Mucosa of rectum (tissue), 2 donors: Measurements from ENCODE around the gene LRIT2.
A peak's percentile ranks its signal among the peaks of the same experiment; 100 is the strongest.
"Not testable (repeated sequence)": the region's sequence is repeated elsewhere in the genome, so short reads cannot be mapped to it uniquely, and the experiment has no call there.

Source experiments
- H3K27ac ChIP-seq, 2 donors: one replicate each; pipeline ENCODE4 v1.7.0; 2013; ENCODE audit warnings: inconsistent platforms in 2 of 2, low read depth in 2 of 2, low read length in 2 of 2
- H3K27me3 ChIP-seq, 2 donors: one replicate each; pipeline ENCODE4 v1.7.0; 2013; ENCODE audit warnings: low read length in 2 of 2; ENCODE audit not compliant: control insufficient read depth in 2 of 2, insufficient read depth in 2 of 2
- H3K36me3 ChIP-seq, 2 donors: one replicate each; pipeline ENCODE4 v1.7.0; 2013; ENCODE audit warnings: low read length in 2 of 2; ENCODE audit not compliant: control insufficient read depth in 2 of 2, insufficient read depth in 2 of 2
- H3K4me1 ChIP-seq, 2 donors: one replicate each; pipeline ENCODE4 v1.7.0; 2013; ENCODE audit warnings: low read length in 2 of 2, mild to moderate bottlenecking in 1 of 2; ENCODE audit not compliant: control insufficient read depth in 2 of 2, insufficient read depth in 2 of 2
- H3K4me3 ChIP-seq, 2 donors: one replicate each; pipeline ENCODE4 v1.7.0; 2013; ENCODE audit warnings: low read length in 2 of 2
- H3K9ac ChIP-seq, 2 donors: one replicate each; pipeline ENCODE4 v1.7.0; 2013; ENCODE audit warnings: low read length in 2 of 2, low read depth in 1 of 2, mild to moderate bottlenecking in 1 of 2
- H3K9me3 ChIP-seq, 2 donors: one replicate each; pipeline ENCODE4 v1.7.0; 2013; ENCODE audit warnings: low read length in 2 of 2; ENCODE audit not compliant: control insufficient read depth in 2 of 2
- donor health status: healthy.
- donor health status: Normal muscosa, but diverticular disease.

LRIT2 gene

GRCh38 chr10:84176836-84177474 is 48.4 kb downstream of the LRIT2 start:
- Histone ChIP-seq H3K9me3 (no peaks in the 10 kb centered on the region), H3K27me3 (no peaks in the 10 kb centered on the region), H3K9ac (no peak overlapping the region), H3K4me3 (no peak overlapping the region), H3K27ac (no peak overlapping the region), H3K4me1 (peaks cover 19 to 30% of the 10 kb centered on the region in 2 donors), H3K36me3 (peaks cover 25 to 36% of the 10 kb centered on the region in 2 donors)

- Histone ChIP-seq H3K27ac (no peak overlapping the region), H3K9ac (no peak overlapping the region), H3K36me3 (peaks cover 25 to 32% of the 10 kb centered on the region in 2 donors), H3K4me1 (peaks cover 22 to 35% of the 10 kb centered on the region in 2 donors), H3K27me3 (no peaks in the 10 kb centered on the region), H3K4me3 (peak overlapping the region in 1 of 2 donors; percentile 89), H3K9me3 (no peaks in the 10 kb centered on the region)
These were observed 49.0 kb downstream of the LRIT2 start for GRCh38 chr10:84176351-84176750.

- Histone ChIP-seq H3K27me3 (no peaks in the 10 kb centered on the region), H3K9ac (peak overlapping the region; percentile 24 to 26), H3K36me3 (peaks cover 25 to 31% of the 10 kb centered on the region in 2 donors), H3K27ac (no peak overlapping the region), H3K4me3 (peak overlapping the region; percentile 69 to 89), H3K9me3 (no peaks in the 10 kb centered on the region), H3K4me1 (peaks cover 22 to 38% of the 10 kb centered on the region in 2 donors)
These were observed 49.9 kb downstream of the LRIT2 start for GRCh38 chr10:84175436-84175835.

GRCh38 chr10:84173501-84173929 is 51.8 kb downstream of the LRIT2 start, which contains the start of gene GPR15LG:
GPR15LG (plus strand) TSS chr10:84173801; CDS start chr10:84173852, 51 bp downstream.
- H3K4me3 ChIP-seq, result peak within 1 kb of the TSS; percentile 69 to 89
- no peaks in the 10 kb centered on the region for H3K27me3 ChIP-seq
- H3K4me1 ChIP-seq, result peaks cover 17 to 29% of the 10 kb centered on the region in 2 donors
- peak within 1 kb of the TSS; percentile 74 to 78 for H3K9ac ChIP-seq
- peaks cover 19 to 20% of the 10 kb centered on the region in 2 donors for H3K36me3 ChIP-seq
- H3K9me3 ChIP-seq, result no peaks in the 10 kb centered on the region
- peak within 1 kb of the TSS; percentile 92 to 94 for H3K27ac ChIP-seq

- Histone ChIP-seq H3K27ac (peak overlapping the region; percentile 92 to 94), H3K4me1 (peaks cover 17 to 29% of the 10 kb centered on the region in 2 donors), H3K27me3 (no peaks in the 10 kb centered on the region), H3K9me3 (no peaks in the 10 kb centered on the region), H3K4me3 (peak overlapping the region in 1 of 2 donors; percentile 10), H3K36me3 (peaks cover 11 to 12% of the 10 kb centered on the region in 2 donors), H3K9ac (peak overlapping the region; percentile 50 to 56)
These were observed 52.6 kb downstream of the LRIT2 start for GRCh38 chr10:84172467-84173356.

- peak overlapping the region; percentile 92 to 94 for H3K27ac ChIP-seq
- H3K27me3 ChIP-seq, H3K36me3 ChIP-seq, H3K9me3 ChIP-seq: not testable (repeated sequence)
- H3K4me1 ChIP-seq, result peaks cover 17 to 29% of the 10 kb centered on the region in 2 donors
- H3K4me3 ChIP-seq, result peak overlapping the region in 1 of 2 donors; percentile 0
- peak overlapping the region; percentile 50 to 56 for H3K9ac ChIP-seq
These were observed 53.5 kb downstream of the LRIT2 start for GRCh38 chr10:84171700-84172466.

GRCh38 chr10:84171237-84171636 is 54.1 kb downstream of the LRIT2 start:
- H3K27me3 ChIP-seq, H3K36me3 ChIP-seq, H3K9ac ChIP-seq, H3K9me3 ChIP-seq: not testable (repeated sequence)
- Histone ChIP-seq H3K27ac (peak overlapping the region; percentile 92 to 94), H3K4me1 (peaks cover 17 to 29% of the 10 kb centered on the region in 2 donors), H3K4me3 (peak overlapping the region in 1 of 2 donors; percentile 0)
